ENCODE measurements around the gene LAMB4.

- TF ChIP-seq MXI1 (IDR thresholded peaks at IDR 0.05; ENCODE audit: low read depth, low read length) (no peak), YY1 (IDR thresholded peaks at IDR 0.05; ENCODE audit: low read depth) (no peak), RCOR1 (IDR thresholded peaks at IDR 0.05; ENCODE audit: low read length) (no peak)
- TF ChIP-seq, protein P1, sequence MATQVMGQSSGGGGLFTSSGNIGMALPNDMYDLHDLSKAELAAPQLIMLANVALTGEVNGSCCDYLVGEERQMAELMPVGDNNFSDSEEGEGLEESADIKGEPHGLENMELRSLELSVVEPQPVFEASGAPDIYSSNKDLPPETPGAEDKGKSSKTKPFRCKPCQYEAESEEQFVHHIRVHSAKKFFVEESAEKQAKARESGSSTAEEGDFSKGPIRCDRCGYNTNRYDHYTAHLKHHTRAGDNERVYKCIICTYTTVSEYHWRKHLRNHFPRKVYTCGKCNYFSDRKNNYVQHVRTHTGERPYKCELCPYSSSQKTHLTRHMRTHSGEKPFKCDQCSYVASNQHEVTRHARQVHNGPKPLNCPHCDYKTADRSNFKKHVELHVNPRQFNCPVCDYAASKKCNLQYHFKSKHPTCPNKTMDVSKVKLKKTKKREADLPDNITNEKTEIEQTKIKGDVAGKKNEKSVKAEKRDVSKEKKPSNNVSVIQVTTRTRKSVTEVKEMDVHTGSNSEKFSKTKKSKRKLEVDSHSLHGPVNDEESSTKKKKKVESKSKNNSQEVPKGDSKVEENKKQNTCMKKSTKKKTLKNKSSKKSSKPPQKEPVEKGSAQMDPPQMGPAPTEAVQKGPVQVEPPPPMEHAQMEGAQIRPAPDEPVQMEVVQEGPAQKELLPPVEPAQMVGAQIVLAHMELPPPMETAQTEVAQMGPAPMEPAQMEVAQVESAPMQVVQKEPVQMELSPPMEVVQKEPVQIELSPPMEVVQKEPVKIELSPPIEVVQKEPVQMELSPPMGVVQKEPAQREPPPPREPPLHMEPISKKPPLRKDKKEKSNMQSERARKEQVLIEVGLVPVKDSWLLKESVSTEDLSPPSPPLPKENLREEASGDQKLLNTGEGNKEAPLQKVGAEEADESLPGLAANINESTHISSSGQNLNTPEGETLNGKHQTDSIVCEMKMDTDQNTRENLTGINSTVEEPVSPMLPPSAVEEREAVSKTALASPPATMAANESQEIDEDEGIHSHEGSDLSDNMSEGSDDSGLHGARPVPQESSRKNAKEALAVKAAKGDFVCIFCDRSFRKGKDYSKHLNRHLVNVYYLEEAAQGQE (IDR thresholded peaks at IDR 0.05; ENCODE audit: low read depth, low read length) = no peak
These were observed 25.8 kb downstream of the LAMB4 start for GRCh38 chr7:108104324-108104723.
